ENCODE results near the gene SSX2IP.
"Not testable (repeated sequence)": the region's sequence is repeated elsewhere in the genome, so short reads cannot be mapped to it uniquely, and the experiment has no call there.

The SSX2IP gene

GRCh38 chr1:84677415-84678099, 12.7 kb downstream of the SSX2IP start:
- no peak for DNase-seq (ENCODE audit: low read depth in 1 of 2, low spot score in 1 of 2)

GRCh38 chr1:84675631-84676030, 14.6 kb downstream of the SSX2IP start:
- no peak for DNase-seq (ENCODE audit: low read depth in 1 of 2, low spot score in 1 of 2)

GRCh38 chr1:84675106-84675505, 15.2 kb downstream of the SSX2IP start:
- no peak for DNase-seq (ENCODE audit: low read depth in 1 of 2, low spot score in 1 of 2)

GRCh38 chr1:84674705-84675104, 15.6 kb downstream of the SSX2IP start:
- no peak for DNase-seq (ENCODE audit: low read depth in 1 of 2, low spot score in 1 of 2)

- no peak for DNase-seq (ENCODE audit: low read depth in 1 of 2, low spot score in 1 of 2)
Observed at GRCh38 chr1:84674021-84674420, 16.2 kb downstream of the SSX2IP start.

GRCh38 chr1:84672080-84672854, 18.0 kb downstream of the SSX2IP start:
- no peak for DNase-seq (ENCODE audit: low read depth in 1 of 2, low spot score in 1 of 2)

GRCh38 chr1:84669831-84670230, 20.4 kb downstream of the SSX2IP start:
- no peak for DNase-seq (ENCODE audit: low read depth in 1 of 2, low spot score in 1 of 2)

- DNase-seq (ENCODE audit: low read depth in 1 of 2, low spot score in 1 of 2): no peak
Observed at GRCh38 chr1:84668185-84668584, 22.1 kb downstream of the SSX2IP start.

- no peak for DNase-seq (ENCODE audit: low read depth in 1 of 2, low spot score in 1 of 2)
Observed at GRCh38 chr1:84665703-84666317, 24.5 kb downstream of the SSX2IP start.

- DNase-seq (ENCODE audit: low read depth in 1 of 2, low spot score in 1 of 2): no peak
Observed at GRCh38 chr1:84653130-84653677, 37.1 kb downstream of the SSX2IP start.

- no peak for DNase-seq (ENCODE audit: low read depth in 1 of 2, low spot score in 1 of 2)
Observed at GRCh38 chr1:84644472-84644871, 45.8 kb downstream of the SSX2IP start.

- no peak for DNase-seq (ENCODE audit: low read depth in 1 of 2, low spot score in 1 of 2)
Observed at GRCh38 chr1:84643183-84643582, 47.1 kb downstream of the SSX2IP start.

- DNase-seq (ENCODE audit: low read depth in 1 of 2, low spot score in 1 of 2): no peak
Observed at GRCh38 chr1:84642774-84643173, 47.5 kb downstream of the SSX2IP start.

- not testable (repeated sequence) for DNase-seq (ENCODE audit: low read depth in 1 of 2, low spot score in 1 of 2)
Observed at GRCh38 chr1:84639731-84640130, 50.5 kb downstream of the SSX2IP start.

- DNase-seq (ENCODE audit: low read depth in 1 of 2, low spot score in 1 of 2): no peak
Observed at GRCh38 chr1:84635429-84635828, 54.8 kb downstream of the SSX2IP start.

- no peak for DNase-seq (ENCODE audit: low read depth in 1 of 2, low spot score in 1 of 2)
Observed at GRCh38 chr1:84634536-84635205, 55.6 kb downstream of the SSX2IP start.

GRCh38 chr1:84632673-84633434, 57.4 kb downstream of the SSX2IP start:
- no peak for DNase-seq (ENCODE audit: low read depth in 1 of 2, low spot score in 1 of 2)

- no peak for DNase-seq (ENCODE audit: low read depth in 1 of 2, low spot score in 1 of 2)
Observed at GRCh38 chr1:84632137-84632536, 58.1 kb downstream of the SSX2IP start.

- no peak for DNase-seq (ENCODE audit: low read depth in 1 of 2, low spot score in 1 of 2)
Observed at GRCh38 chr1:84624876-84625275, 65.4 kb downstream of the SSX2IP start.

- no peak for DNase-seq (ENCODE audit: low read depth in 1 of 2, low spot score in 1 of 2)
Observed at GRCh38 chr1:84621553-84621952, 68.7 kb downstream of the SSX2IP start.

Measured in activated T-helper 1 cell treated with anti-CD3 and anti-CD28 coated beads, Interleukin-2, amount 50 U/mL, for 16 hours (primary cell).